ENCODE results near the gene LGI4.
"Not testable (repeated sequence)": the region's sequence is repeated elsewhere in the genome, so short reads cannot be mapped to it uniquely, and the experiment has no call there.

Gene LGI4

DNA sequence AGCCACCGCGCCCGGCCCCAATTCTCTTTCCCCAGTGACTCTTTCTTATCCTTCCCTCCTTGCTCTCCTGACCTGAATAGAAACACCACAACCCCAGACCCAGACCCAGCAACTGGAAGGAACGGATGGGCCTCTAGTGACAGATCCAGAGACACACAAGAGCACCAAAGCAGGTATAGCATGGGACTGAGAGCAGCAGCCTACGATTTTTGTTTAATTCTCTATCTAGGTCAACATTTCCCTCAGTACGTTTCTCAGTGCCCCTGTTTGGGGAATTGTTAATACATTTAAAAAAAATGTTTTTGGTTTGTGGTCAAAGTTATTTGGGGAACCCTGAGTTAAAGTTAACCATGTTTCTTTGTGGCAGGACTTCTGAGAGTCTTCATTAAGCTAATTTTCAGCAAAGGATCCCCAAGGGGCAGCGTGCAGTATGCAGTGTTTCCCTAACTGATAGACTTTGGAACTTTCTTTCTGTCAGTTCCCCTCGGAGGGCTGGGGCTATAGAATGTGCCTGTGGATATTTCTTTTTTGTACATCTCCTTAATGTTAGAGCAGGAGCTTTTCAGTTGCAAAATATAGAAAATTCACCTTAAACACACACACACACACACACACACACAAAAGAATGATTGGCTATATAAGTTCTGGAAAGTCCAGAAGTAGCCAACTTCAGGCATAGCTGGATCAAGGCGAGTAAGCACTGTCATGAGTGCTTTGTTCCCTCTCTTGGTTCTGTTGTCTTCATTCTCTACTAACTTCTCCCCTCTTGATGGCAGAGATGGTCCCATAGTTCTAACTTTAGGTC lies 26.0 kb upstream of the LGI4 start:
- DNase-seq, result no peak

DNA sequence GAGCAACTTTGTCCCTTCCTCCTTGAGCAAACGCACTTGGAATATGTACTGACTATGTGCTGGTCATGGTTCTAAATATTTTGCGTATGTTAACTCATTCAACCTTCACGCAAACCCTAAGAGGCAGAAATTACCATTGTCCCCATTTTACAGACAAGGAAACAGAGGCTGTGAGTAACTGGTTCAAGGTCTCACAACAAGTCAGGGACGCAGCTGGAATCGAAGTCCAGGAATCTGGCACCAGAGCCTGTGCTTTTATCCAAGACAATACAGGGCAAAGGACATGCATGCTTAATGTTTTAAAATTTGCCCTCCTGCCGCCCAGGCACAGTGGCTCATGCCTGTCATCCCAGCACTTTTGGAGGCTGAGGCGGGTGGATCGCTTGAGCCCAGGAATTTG lies 24.7 kb upstream of the LGI4 start:
- DNase-seq, result no peak

DNA sequence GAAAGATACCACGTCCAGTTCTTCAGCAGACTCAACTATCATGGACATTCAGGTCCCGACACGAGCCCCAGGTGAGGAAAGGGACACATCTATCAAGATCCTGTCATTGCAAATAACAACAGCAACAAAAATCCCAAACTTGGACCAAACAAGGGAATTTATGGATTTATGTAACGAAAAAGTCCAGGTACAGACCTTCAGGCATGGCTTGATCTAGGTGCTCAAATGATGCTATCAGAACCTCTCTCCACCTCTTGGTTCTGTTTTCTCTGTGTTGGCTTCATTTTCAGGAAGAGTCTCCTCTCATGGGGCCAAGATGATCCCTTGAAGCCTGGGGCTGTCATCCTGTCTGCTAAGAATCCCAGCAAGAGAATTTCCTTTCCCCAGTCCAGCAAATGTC lies 22.6 kb upstream of the LGI4 start:
- DNase-seq, result no peak

DNA sequence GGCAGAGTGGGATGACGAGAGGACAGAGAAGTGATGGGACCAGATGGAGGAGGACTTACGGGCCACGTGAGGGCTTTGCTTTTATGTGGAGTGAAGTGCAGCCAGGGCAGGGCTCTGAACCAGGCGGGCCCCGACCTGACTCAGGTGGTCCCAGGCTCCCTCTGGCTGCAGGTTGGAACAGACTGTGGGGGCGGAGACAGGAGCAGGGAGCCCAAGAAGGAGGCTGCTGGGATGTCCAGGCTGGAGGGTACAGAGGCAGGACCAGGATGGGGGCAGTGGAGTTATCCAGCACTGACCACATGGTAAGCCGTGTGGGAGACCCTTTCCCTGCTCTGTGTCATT lies 21.8 kb upstream of the LGI4 start:
- DNase-seq, result no peak

DNA sequence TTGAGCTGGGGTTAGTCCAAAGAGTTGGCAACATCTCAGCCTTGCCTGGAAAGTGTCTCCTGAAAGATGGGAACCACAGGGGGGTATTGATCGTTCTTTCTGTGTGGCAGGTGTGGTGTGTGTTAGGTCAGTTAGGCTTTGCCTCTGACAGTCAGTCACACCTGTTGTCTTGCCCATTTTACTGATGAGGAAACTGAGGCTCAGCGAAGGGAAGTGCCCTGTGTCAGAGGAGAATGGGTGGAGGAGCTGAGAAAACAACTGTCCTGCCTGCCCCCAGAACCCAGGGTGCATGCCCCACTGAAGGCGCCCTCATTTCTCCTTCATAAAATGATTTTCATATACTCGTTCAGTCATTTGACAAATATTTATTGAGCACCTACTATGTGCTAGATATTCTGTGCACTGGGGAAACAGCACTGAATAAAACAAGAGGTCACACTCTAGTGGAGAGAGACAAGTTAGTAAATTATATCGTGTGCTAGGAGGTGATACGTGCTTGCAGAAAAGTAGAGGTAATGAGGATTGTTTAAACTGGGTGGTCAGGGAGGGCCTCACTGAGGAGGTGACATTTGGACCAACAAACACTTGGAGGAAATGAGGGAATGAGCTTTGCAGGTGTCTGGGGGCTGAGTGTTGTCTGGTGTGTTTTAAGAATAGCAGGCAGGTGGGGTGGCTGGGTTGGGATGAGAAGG lies 21.3 kb upstream of the LGI4 start:
- no peak for DNase-seq

DNA sequence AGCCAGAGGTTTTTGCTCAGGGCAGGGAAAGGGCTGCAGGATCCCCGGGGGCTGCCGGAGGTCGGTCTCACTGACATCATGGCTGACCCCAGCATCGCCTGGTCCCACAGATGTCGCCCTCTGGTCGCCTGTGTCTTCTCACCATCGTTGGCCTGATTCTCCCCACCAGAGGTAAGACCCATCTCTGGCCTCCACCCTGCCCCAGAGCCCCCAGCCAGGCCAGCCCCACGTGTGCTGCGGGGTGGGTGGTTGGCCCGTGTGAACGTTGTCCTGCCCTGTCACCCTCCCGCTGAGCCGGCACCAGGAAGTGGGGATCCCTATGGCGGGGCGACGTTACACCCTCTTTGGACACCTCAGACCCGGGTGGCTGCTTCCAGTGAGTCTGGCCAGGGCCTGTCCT lies 20.6 kb upstream of the LGI4 start:
- no peak for DNase-seq

DNA sequence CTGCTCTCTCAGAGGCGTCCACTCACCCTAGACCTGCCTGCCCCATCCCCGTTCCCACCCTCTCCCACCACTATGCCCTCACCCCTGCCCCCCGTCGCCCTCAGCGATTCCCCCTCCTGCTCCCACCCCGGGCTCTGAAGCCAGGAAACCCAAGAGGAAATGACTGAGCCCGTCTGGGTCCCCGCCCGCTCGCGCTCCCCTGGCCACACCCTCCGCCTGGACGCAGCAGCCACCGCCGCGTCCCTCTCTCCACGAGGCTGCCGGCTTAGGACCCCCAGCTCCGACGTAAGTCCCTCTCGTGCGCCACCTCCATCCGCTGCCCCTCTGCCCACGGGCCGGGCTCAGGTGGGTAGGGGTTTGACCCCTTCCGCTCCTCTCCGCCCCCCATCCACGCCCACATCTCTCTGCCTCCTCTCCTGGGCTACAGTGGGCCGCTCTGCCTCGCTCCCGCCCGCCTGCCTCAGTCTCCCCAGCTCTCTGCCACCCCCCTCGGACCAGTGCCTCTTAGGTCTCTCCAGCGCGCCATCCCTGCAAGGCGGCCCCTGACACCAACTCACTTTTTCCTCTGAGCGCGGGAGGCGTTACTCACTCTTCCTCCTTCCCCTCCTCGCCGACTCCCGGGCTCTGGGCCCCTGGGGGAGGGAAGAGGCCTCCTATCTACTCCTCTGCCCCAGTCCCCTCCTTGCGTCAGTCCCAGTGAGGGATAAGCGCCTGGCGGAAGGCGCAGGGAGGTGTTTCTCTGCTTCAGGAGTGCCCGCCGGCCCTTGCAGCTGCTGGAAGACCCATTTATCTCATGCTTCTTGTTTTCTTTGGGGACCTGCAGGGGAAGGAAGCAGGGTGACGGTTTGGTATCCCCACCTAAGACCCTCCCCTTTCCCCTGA lies 19.9 kb upstream of the LGI4 start, which contains the start of gene FXYD5:
Gene FXYD5 (plus strand): TSS at position 211 of the 882 bp plus-strand sequence. CDS start 816 bp downstream, outside the sequence.
- peak in 2 of 51 donors; percentile 12 to 13 for DNase-seq

DNA sequence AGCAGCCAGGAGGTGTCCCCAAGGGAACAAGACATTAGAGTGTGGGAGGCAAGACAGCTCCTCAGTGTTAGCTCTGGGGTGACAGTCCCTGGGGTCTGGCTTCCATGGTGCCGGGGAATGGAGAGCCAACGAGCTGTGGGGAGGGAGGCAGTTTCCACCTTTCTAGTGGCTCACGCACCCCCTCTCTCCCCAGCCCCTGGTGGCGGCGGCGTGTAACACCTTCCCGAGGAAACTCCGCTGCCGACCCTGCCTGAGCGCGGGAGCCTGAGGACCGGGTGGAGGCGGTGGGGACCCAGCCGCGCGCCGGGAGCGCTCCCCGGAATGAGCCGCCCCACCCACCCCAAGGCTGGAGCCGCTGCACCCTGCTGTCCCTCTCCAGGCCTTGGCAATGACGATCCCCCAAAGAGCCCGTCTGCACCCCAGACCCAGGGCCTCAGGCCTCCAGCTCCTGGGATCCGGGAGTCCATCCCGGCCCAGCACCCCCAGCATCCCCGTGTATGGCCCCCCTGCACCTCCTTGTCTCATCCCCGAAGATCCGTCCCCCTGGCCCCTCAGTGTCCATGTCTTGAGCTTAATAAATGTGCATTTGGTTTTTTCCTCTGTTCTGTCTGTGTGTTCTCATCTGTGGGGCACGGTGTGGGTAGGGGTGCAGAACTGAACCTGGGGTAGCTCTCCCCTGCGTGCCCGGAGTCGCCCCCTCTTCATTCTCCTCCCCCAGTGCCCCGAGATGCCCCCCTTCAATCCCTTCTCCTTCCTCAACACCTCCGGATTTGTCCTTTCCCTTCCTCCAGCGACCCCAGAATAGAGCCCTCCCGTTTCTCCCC lies 19.1 kb upstream of the LGI4 start:
- no peak for DNase-seq

DNA sequence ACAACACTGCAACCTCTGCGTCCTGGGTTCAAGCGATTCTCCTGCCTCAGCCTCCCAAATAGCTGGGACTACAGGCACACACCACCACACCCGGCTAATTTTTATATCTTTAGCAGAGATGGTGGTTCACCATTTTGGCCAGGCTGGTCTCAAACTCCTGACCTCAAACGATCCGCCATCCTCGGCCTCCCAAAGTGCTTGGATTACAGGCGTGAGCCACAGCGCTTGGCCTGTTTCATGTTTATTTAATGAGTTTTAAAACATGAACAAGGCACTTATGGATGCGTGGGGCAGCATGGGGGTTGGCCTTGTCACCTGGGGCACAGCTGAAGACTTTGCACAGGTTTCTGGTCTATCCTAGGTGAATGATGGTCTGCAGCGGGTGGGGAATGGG lies 18.3 kb upstream of the LGI4 start:
- DNase-seq, result not testable (repeated sequence)

DNA sequence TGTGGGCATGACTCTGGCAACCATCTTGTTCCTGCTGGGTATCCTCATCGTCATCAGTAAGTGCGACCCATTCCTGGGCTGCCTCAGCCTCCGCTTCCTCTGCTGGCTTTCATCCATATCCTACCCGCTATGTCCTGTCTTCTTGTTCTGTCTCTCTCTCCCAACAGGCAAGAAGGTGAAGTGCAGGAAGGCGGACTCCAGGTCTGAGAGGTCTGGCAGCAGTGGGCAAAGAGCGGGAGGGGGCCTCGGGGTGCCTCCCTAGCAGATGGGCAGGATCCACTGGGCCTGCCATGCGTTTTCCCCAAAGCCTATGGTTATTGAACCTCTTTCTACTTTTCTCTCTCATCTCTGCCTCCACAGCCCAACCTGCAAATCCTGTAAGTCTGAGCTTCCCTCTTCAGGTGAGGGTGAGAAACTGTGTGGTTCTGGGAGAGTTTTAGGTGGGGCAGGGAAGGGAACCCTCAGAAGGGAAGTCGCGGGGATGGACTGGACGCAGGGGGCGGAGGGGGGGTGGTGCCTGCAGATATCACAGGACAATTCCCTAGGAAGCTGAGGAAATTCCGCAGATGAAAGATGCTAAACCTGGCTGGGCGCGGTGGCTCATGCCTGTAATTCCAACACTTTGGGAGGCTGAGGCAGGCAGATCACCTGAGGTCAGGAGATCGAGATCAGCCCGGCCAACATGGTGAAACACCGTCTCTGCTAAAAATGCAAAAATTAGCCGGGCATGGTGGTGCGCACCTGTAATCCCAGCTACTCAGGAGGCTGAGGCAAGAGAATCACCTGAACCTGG lies 16.6 kb upstream of the LGI4 start:
- DNase-seq, result no peak

DNA sequence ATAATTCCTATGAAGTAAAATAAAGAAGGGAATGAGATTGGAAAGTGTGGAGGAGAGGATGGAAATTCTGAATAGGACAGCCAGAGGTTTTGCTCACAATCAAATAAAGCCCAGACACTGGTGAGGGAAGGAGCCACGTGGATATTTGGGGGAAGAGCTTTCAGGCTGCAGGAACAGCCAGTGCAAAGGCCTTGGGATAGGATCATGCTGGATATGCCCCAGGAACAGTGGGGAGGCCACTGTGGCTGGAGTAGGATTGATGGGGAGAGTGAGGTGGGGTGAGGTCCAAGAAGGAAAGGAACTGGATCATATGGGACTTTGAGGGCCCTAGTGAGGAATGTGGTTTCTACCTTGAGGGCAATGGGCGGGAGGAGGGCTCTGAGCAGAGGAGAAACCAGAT lies 15.6 kb upstream of the LGI4 start:
- DNase-seq, result no peak

DNA sequence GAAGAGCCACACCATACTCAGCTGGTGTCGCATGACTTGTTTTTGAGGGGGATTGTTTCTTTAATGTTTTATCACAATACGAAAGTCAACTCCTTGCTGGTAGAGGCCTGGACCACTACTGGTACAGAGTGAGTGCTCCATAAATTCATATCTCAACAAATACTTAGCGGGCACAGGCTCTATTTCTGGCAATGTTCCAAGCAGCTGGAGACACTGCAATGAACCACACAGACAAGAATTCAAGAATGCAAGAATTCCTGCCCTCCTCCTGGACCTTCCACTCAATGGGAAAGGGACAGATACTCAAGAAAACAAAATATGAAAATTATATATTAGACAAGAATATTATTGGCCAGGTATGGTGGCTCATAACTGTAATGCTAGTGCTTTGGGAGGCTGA lies 14.6 kb upstream of the LGI4 start:
- no peak for DNase-seq

DNA sequence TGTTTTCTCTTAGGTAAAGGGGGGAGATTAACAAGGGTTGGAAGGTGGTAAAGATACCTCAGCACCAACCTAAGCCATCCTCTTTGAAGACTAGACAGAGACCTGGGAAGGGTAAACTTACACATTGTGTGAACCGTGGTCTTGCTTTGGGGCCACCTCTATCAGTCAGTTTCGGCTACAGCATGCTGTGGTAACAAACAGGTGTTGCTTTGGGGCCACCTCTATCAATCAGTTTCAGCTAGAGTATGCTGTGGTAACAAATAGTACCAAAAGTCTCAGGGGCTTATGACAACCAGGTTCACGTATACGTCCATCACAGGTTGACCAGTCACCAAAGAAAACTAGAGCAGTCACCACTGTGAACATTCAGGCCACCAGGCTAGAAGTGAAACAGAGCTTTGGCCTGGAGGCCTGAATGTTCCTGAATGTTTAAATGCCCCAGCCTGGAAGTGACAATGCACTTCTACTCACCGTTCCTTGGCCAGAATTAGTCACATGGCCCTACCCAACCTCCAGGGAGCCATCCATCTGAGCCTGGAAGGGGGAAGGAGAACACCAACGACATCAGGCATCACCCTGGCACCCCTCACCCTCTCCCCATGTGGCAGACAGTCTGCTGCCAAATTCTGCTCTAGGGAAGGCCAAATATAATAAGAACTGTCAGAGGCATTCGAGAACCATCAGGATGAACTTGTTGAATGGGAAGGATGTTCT lies 12.0 kb upstream of the LGI4 start:
- peak in 1 of 51 donors; percentile 6 for DNase-seq

DNA sequence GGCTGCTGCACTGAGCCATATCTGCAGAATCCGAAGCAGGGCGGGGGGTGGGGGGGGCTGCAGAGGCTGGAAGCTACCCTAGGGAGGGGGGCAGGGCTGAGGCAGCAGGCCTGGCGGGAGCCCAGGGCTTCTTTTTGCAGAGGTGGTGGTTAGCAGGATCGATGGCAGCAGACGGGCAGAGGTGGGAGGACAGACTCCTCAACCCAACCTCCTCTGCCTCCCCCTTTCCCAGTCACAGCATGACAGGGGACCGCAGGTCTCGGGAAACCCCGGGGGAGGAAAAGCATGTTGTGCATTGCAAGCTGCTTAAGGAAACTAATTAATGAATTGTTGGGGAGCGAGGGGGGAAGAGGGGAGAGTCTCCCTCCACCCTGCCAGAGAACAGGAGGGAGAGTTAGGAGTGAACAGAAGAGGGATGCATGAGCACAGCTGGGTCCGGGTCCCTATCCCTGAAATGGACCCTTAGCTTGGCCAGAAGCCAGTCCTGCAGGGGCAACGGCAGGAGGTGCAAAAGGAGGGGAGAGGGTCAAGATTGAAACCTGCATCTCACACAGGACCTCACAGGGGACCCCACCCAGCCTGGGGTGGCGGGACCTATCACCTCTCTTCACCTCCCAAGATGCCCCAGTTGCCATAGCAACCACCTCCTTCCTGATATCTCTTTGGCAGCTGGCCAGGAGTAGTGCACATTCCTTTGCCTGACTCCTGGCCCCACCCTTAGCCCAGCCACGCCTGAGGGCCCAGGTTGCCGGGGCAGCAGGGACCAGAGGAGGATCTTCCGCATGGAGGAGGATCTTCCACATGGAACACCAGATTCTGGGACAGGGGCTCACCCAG lies 10.0 kb upstream of the LGI4 start:
- peak in 3 of 51 donors; percentile 13 to 72 (median 15) for DNase-seq

DNA sequence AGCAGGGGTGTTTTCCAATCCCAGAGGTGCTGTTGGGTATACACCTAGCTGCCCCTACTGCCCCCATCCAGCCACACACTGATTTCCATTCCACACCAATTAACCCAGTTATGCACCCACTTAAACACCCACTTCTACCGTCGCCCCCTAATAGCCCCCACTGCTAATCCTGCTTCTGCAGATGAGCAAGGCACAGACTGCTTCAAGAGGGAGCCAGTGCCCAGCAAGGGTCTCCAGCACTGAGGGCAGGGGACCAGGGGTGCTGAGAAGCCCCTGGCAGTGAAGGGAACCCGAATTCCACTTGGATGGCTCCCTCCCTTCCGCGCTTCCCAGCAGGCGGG lies 9.4 kb upstream of the LGI4 start:
- DNase-seq, result no peak

DNA sequence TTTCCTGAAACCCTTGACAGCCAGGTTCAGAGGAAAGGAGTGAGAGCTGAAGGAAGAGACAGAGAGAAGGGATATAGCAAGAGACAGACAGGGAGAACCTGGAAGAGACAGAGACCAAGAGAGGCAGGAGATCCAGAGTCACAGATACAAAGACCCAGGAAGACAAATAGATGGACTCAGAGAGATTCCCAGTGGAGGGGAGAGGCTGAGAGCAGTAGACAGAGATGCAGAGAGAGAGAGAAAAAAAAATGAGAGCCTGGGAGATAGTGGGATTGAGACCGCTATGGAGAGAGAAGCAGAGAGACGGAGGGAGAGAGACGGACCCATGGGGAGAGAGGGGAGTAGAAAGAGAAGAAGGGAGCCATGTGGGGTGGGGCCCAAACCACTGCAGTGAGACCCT lies 9.0 kb upstream of the LGI4 start:
- no peak for DNase-seq

DNA sequence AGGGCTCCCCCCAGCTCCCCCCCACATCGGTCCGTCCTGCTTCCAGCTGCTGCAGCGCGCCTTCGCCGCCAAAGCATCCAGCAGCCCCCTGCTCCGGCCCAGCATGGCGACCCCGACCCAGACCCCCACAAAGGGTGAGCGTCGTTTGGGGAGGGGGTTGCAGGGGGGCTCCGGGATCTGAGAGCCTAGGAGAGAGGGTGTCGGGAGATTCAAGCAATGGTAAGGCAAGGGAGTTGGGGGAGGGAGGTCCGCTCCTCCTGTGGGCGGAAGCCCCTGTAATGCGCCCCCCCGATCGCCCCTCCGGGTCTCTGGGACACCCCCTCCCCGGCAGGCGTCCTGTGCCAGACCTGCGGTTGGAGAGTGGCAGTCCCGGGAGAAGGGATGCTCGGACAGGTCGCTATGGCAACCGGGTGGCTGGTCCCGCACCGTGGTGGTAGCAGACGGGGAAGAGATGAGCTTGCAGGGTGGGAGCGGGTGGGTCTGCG lies 8.4 kb upstream of the LGI4 start, which contains the start of gene FXYD7:
Gene FXYD7 (plus strand): TSS at position 25 of the 485 bp plus-strand sequence. CDS start 79 bp downstream, at position 104.
- DNase-seq, result peak in 10 of 51 donors; percentile 23 to 47 (median 32)

DNA sequence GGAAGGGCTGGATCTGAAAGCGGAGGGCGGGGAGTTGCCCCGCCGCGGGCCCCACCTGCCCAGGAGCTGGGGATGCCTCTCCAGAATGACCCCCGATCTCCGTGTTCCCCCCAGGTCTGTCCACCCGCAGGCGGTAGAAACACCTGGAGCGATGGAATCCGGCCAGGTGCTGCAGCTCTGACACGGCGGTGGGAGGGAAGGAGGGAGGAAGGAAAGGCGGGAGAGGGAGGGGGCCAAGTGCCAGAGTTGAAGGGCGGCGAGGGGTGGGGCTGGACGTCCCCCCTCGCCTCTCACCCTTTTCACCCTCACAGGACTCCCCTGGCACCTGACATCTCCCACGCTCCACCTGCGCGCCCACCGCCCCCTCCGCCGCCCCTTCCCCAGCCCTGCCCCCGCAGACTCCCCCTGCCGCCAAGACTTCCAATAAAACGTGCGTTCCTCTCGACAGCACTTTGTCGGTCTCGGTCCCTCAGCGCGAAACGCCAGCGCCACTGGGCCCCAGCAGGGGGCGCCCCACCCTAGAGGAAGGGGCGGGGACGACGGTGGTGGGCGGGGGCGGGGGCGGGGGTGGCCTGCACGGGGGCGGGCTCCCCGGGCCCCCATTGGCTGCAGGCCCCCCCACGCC lies 7.9 kb upstream of the LGI4 start:
- DNase-seq, result peak in 32 of 51 donors; percentile 14 to 77 (median 40)

Data from hypothalamus (tissue), 51 donors.